Caco-2 (cell line): ENCODE results near the gene DUOX2. TPM values are rescaled to one million over a fixed set of nuclear protein-coding genes. Genes with fewer than 3 reads are reported as not detected.
A peak's percentile ranks its signal among the peaks of the same experiment; 100 is the strongest.

ENCODE experiments used
- BruUV-seq: library from RNA; stranded (reverse); fragments of 400-500 nt; replicated peaks from 2 replicates; lab custom pipeline; 2021; lab: Mats Ljungman, UMichigan
- CTCF ChIA-PET: fragments of 300-600 bp; sonication (Branson Sonifier 250); formaldehyde crosslinking; loops from one replicate; lab custom pipeline; 2022; ENCODE audit warnings: antibody characterized with exemption; lab: Charles Lee
- POLR2A ChIA-PET: fragments of 300-600 bp; sonication (Branson Sonifier 250); formaldehyde crosslinking; loops from one replicate; lab custom pipeline; 2022; ENCODE audit warnings: antibody characterized with exemption; lab: Charles Lee
- DNase-seq, 2 experiments: peaks; one replicate each; pipeline versions ENCODE4 v3.0.0 to v3.0.0-alpha.2; 2020 to 2022
- H3K27me3 ChIP-seq: replicated peaks from 2 replicates; pipeline ENCODE4 v1.6.0; 2011; ENCODE audit warnings: low read length; ENCODE audit not compliant: control insufficient read depth, insufficient read depth
- H3K36me3 ChIP-seq: 2 replicates; pipeline ENCODE4 v1.5.1; 2011; ENCODE audit warnings: low read length; ENCODE audit not compliant: control insufficient read depth, insufficient read depth
- H3K4me1 ChIP-seq: fragments of 250-450 bp; sonication (Bioruptor Pico); 2 replicates; pipeline ENCODE4 v1.5.1; 2020; ENCODE audit warnings: mild to moderate bottlenecking
- H3K4me3 ChIP-seq: 2 replicates; pipeline ENCODE4 v1.5.1; 2011; ENCODE audit warnings: low read depth, mild to moderate bottlenecking, control low read depth, low read length
- H3K9me3 ChIP-seq: fragments of 250-450 bp; sonication (Bioruptor Pico); 2 replicates; pipeline ENCODE4 v1.5.1; 2020; ENCODE audit warnings: mild to moderate bottlenecking, moderate library complexity
- H3K27ac Mint-ChIP-seq: one replicate; pipeline ENCODE4 v1.8.0; 2022; ENCODE audit warnings: mixed read lengths; ENCODE audit not compliant: unreplicated experiment
- H3K27me3 Mint-ChIP-seq: one replicate; pipeline ENCODE4 v1.8.0; 2022; ENCODE audit warnings: mixed read lengths; ENCODE audit not compliant: insufficient read depth, unreplicated experiment
- H3K36me3 Mint-ChIP-seq: one replicate; pipeline ENCODE4 v1.8.0; 2022; ENCODE audit warnings: mild to moderate bottlenecking, mixed read lengths; ENCODE audit not compliant: insufficient read depth, unreplicated experiment
- H3K4me1 Mint-ChIP-seq: one replicate; pipeline ENCODE4 v1.8.0; 2022; ENCODE audit warnings: low read depth, mixed read lengths; ENCODE audit not compliant: unreplicated experiment
- H3K4me3 Mint-ChIP-seq: one replicate; pipeline ENCODE4 v1.8.0; 2022; ENCODE audit warnings: mild to moderate bottlenecking, moderate library complexity, mixed read lengths; ENCODE audit not compliant: unreplicated experiment
- H3K9me3 Mint-ChIP-seq: one replicate; pipeline ENCODE4 v1.8.0; 2022; ENCODE audit warnings: mixed read lengths; ENCODE audit not compliant: unreplicated experiment
- intact Hi-C: fragments of 100-400 bp; cut with micrococcal nuclease; formaldehyde crosslinking; loops from one replicate; pipeline ENCODE4 v1.10.0; 2022; ENCODE audit not compliant: unreplicated experiment
- total RNA-seq: library from RNA; stranded (reverse); gene quantifications from 2 replicates; pipeline ENCODE4 v1.2.3, GENCODE V29; 2022
- TF ChIP-seq, protein P1 (sequence below), 2 experiments: fragments of 200-600 bp in 1 of 2; IDR thresholded peaks; 1 replicate in 1 of 2; 2 replicates in 1 of 2; pipeline versions ENCODE4 v1.5.1 to v1.8.0; 2011 to 2022; ENCODE audit warnings: antibody characterized with exemption in 1 of 2, control low read depth in 1 of 2, inconsistent platforms in 1 of 2, low read depth in 1 of 2, low read length in 1 of 2, mild to moderate bottlenecking in 1 of 2, moderate library complexity in 1 of 2; ENCODE audit not compliant: insufficient read depth in 1 of 2, severe bottlenecking in 1 of 2, unreplicated experiment in 1 of 2

The DUOX2 gene
- total RNA-seq, 1 experiment from 2014 or later, result 6.9 TPM

DNA sequence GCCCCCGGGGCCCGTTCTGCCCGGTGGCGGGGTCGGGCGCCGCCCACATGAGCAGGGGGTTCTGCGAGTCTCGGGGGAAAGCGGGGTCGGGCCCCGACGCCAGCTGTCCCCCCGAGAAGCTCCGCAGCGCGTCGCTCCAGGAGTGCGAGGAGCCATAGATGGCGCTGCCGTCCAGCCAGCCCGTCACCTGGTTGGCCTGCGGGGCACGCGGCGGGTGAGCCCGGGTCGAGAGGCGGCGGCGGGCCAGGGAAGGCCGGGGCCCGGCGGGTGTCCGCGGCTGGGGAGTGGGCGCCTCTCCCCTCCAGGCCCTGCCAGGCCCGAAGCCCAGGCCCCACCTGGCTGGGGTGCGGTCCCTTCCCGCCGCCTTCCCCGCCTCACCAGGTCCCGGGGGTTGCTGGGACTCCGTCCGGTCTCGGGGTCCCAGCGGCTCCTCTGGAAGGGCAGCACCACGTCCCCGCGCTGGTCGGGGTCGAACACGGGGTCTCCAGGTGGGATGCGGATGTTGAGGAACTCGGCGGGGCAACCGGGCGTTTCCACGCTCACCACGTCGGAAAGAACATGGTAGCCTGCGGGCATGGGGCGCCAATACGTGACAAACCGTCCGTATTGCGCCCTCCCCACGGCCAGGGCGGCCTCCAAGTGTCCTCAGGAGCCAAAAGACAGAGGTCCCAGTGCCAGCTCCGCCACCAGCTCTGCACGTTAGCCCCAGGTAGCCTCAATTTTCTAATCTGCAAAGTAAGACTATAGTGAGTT lies 2.4 kb downstream of the DUOX2 start:
- POLR2A ChIA-PET, result no interaction called here
- Histone ChIP-seq H3K4me1 (no peaks in the 10 kb centered on the region), H3K36me3 (no peaks in the 10 kb centered on the region), H3K27me3 (no peaks in the 10 kb centered on the region), H3K4me3 (no peak overlapping the region), H3K9me3 (no peaks in the 10 kb centered on the region)
- BruUV-seq, result no TSS peak
- CTCF ChIA-PET, result no interaction called here
- Mint-ChIP-seq H3K4me3 (peak overlapping the region; percentile 77), H3K27me3 (peaks cover 4% of the 10 kb centered on the region), H3K4me1 (peaks cover 8% of the 10 kb centered on the region), H3K27ac (no peak overlapping the region), H3K9me3 (no peaks in the 10 kb centered on the region), H3K36me3 (peaks cover 6% of the 10 kb centered on the region)
- intact Hi-C loops, result no loop called here
- DNase-seq, result no peak
- TF ChIP-seq, protein P1, sequence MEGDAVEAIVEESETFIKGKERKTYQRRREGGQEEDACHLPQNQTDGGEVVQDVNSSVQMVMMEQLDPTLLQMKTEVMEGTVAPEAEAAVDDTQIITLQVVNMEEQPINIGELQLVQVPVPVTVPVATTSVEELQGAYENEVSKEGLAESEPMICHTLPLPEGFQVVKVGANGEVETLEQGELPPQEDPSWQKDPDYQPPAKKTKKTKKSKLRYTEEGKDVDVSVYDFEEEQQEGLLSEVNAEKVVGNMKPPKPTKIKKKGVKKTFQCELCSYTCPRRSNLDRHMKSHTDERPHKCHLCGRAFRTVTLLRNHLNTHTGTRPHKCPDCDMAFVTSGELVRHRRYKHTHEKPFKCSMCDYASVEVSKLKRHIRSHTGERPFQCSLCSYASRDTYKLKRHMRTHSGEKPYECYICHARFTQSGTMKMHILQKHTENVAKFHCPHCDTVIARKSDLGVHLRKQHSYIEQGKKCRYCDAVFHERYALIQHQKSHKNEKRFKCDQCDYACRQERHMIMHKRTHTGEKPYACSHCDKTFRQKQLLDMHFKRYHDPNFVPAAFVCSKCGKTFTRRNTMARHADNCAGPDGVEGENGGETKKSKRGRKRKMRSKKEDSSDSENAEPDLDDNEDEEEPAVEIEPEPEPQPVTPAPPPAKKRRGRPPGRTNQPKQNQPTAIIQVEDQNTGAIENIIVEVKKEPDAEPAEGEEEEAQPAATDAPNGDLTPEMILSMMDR (IDR thresholded peaks at IDR 0.05; ENCODE audit: insufficient read depth in 1 of 2, low read depth in 1 of 2, low read length in 1 of 2, severe bottlenecking in 1 of 2, unreplicated experiment in 1 of 2), result no peak

DNA sequence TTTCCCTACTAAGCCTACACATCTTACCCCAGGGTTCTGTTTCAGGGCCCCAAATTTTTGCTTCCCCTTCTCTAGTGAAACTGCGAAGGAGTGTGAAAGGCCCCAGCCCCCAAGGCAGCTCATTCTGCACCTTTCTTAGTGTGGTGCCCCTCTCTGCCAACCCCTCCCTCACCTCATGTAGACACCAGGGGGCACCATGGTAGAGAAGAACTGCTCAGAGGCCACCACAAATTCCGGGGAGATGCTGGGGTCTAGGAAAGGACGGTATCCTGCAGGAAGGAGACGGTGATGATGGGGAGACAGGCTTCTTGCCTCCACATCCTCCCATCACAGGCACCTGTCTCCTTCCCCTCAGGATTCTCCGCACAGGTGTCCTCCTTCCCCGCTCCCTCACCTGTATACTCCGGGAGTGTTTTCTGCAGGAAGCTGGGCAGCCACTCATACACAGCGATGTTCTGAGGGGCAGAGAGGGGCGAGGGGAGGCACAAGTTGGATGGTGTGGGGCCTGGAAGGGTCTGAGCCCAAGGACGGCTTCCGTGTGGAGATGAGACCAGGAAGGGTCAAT lies 3.6 kb downstream of the DUOX2 start:
- H3K27me3 Mint-ChIP-seq, result peaks cover 4% of the 10 kb centered on the region
- H3K36me3 ChIP-seq, result no peaks in the 10 kb centered on the region
- H3K27ac Mint-ChIP-seq, result no peak overlapping the region
- no peaks in the 10 kb centered on the region for H3K9me3 ChIP-seq
- intact Hi-C loops, result no loop called here
- H3K36me3 Mint-ChIP-seq, result peaks cover 6% of the 10 kb centered on the region
- no peaks in the 10 kb centered on the region for H3K9me3 Mint-ChIP-seq
- no peaks in the 10 kb centered on the region for H3K4me1 ChIP-seq
- no peak overlapping the region for H3K4me3 ChIP-seq
- no TSS peak for BruUV-seq
- CTCF ChIA-PET, result interaction anchor here (0.7 kb wide), 1 partner anchor 15 kb away, joined by 3 read pairs; no protein-coding TSS in a partner anchor
- POLR2A ChIA-PET, result no interaction called here
- no peak for DNase-seq
- H3K4me1 Mint-ChIP-seq, result peaks cover 8% of the 10 kb centered on the region
- no peaks in the 10 kb centered on the region for H3K27me3 ChIP-seq
- TF ChIP-seq, protein P1 (IDR thresholded peaks at IDR 0.05; ENCODE audit: insufficient read depth in 1 of 2, low read depth in 1 of 2, low read length in 1 of 2, severe bottlenecking in 1 of 2, unreplicated experiment in 1 of 2), result peak in 1 of 2 experiments; percentile 14
- H3K4me3 Mint-ChIP-seq, result no peak overlapping the region

DNA sequence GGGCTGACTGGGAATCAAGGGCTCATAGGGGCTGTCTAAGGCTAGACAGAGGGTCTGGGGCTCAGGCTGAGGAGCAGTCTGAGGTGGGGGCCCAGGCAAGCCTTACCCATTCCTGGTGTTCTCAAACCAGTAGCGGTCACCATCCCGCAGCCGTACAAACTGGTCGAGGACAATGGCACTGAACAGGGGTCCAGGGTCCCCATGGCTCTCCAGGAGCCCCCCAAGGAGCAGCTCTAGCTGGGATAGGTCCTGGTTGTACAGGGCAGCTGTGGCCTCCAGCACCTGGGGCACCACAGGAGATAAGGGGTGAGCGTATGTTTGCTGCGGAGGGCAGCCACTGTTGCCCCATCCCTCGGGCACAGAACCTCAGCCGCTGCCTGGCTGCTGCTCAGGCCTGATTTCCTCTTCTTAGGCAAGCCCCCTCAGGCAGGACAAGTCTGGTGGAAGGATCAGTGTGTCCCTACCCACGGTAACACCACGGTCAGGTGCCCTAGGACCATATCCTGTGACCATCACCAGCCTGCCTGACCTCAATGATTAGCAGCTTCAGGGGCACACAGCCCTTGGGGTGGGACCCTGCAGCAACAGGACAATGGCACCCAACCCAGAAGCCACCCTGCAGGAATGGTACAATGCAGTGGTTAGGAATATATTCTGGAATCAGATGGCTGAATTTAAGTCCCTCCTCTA lies 5.9 kb downstream of the DUOX2 start:
- Histone ChIP-seq H3K27me3 (no peaks in the 10 kb centered on the region), H3K9me3 (no peaks in the 10 kb centered on the region), H3K4me1 (no peaks in the 10 kb centered on the region), H3K4me3 (no peak overlapping the region), H3K36me3 (no peaks in the 10 kb centered on the region)
- Mint-ChIP-seq H3K4me3 (no peak overlapping the region), H3K36me3 (no peaks in the 10 kb centered on the region), H3K9me3 (no peaks in the 10 kb centered on the region), H3K4me1 (no peaks in the 10 kb centered on the region), H3K27me3 (no peaks in the 10 kb centered on the region), H3K27ac (no peak overlapping the region)
- intact Hi-C loops, result no loop called here
- no TSS peak for BruUV-seq
- POLR2A ChIA-PET, result no interaction called here
- TF ChIP-seq, protein P1 (IDR thresholded peaks at IDR 0.05; ENCODE audit: insufficient read depth in 1 of 2, low read depth in 1 of 2, low read length in 1 of 2, severe bottlenecking in 1 of 2, unreplicated experiment in 1 of 2), result no peak
- CTCF ChIA-PET, result no interaction called here
- no peak for DNase-seq
